GM12892 (cell line): ENCODE measurements around the gene DLX6.

Experiments
- POLR2A ChIP-seq: IDR thresholded peaks from 2 replicates; pipeline ENCODE4 v1.6.1; 2011; ENCODE audit warnings: low read depth, low read length, control low read depth
- POLR2AphosphoS5 ChIP-seq: IDR thresholded peaks from 2 replicates; pipeline ENCODE4 v1.6.1; 2011; ENCODE audit warnings: low read depth, low read length, control low read depth
- TAF1 ChIP-seq: IDR thresholded peaks from 2 replicates; pipeline ENCODE4 v1.6.1; 2011; ENCODE audit warnings: low read depth, mild to moderate bottlenecking, control low read depth, low read length, borderline replicate concordance

DNA sequence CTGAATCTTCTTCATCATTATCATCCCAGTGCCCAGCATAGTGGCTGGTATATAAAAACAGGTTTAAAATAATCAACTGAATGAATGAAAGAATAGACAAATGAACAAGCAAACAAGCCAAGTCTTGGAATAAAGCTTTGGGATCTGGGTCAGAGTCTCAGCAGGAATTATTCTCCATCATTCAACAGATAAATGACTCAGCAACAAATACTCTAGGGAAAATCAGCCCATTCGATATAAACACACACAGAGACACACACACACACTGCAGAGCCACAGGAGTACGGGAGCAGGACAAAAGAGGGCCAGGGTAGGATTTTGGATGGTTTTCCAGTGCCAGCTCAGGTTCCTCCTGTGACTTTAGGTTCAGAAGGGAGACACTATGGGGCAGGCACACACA is 29.2 kb upstream of the DLX6 start:
- no peak for TF ChIP-seq POLR2A
- no peak for TF ChIP-seq TAF1
- TF ChIP-seq POLR2AphosphoS5 = no peak
